ENCODE measurements around the gene AQR.

Gene AQR

DNA sequence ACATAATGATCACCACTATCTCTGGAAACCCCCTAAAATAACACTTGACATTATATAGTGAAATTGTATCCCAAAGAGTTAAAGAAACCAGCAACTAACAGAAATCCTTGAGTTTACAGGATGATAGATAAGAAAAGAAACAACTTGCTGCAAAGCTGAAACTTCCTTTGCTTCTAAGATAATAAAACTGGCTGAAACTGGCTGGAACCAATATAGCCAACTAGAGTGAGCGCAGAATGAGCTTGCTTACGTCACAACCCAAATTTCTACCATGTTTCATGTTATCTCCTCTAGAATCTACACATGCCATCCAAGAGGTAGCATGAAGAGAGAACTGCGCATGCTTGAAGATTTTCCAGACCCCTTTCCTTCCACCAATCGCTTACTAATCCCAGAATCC is 90.4 kb downstream of the AQR start:
- no peak for DNase-seq (ENCODE audit: low spot score)

DNA sequence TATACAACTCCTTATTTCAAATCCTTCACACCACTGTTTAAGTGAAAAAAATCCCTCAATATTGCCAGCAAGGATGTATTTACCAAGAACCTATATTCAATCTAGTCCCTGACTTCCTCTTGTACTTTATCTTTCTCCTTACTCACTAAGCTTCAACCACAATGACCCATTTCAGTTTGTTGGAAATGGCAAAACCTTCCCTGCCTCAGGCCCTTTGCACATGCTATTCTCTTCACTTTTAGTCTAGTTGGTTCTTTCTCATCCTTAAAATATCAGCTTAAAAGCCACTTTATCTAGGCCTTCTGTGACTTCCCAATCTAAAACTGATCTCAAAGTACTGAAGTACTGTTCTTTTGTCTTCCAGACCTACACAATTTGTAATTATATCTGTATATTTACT is 92.9 kb downstream of the AQR start:
- DNase-seq (ENCODE audit: low spot score), result no peak

DNA sequence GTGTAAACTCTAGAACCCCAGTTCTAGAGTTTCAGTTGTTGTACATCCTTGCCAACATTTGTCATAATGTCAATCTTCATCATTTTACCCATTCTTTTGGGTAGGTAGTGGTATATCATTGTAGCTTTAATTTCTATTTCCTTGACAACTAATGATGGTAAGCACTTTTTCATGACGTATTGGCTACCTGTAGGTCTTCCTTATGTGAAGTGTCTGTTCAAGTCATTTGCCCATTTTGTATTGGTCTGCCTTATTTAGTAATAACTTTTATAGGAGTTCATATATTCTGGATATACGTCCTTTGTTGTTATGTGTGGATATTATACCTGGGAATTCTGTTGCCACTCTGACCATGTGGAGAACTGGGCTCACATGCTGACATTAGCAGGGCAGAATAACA is 100.4 kb downstream of the AQR start:
- no peak for DNase-seq (ENCODE audit: low spot score)

DNA sequence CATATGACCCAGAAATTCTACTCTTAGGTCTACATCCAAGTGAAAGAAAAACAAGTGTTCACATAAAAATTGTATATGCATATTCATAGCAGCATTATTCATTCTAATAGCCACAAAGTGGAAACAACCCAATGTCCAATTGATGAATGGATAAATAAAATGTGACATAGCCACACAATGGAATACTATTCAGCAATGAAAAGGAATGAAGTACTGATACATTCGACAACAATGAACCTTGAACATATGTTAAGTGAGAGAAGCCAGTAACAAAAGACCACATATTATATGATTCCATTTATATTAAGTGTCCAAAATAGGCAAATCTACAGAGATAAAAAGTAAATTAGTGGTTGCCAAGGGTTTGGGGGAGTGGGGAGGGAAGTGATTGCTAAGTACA is 104.0 kb downstream of the AQR start:
- no peak for DNase-seq (ENCODE audit: low spot score)

DNA sequence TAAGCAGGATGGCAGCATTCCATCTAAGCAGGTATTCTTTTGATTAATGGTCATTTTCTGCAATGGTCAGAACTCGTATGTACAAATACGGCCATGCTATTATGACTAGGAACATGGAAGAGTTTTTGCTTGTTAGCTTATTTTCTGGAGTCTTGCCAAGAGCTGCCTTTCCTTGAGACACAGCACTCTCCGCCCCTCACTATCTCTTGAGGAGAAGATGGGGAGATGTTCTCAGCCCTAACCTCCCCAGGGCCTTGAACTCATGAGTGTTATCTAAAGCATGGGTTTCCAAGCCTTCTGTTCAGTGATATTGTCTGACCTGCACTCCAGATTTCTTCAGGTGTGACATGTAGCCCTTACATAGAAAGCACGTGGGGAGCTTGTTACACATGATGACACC is 108.3 kb downstream of the AQR start:
- DNase-seq (ENCODE audit: low spot score), result no peak

DNA sequence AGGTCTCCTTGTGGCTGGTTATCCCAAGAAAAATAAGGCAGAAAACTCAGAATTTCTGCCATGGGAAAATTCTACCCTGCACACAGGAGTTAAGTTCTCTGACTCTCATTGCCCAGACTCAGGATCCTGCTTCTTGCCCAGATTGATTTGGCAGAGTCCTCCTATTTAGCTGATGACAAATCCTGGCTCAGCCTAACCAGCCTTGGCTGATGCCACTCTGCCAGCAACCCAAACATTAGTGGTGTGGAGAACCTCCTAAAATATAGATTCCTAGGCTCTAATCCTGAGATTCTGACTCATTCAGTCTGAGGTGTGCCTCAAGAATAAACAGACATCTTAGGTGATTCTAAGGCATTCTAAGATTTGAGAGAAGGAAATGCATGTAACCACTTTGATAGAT is 113.6 kb downstream of the AQR start:
- peak; percentile 36 for DNase-seq (ENCODE audit: low spot score)

DNA sequence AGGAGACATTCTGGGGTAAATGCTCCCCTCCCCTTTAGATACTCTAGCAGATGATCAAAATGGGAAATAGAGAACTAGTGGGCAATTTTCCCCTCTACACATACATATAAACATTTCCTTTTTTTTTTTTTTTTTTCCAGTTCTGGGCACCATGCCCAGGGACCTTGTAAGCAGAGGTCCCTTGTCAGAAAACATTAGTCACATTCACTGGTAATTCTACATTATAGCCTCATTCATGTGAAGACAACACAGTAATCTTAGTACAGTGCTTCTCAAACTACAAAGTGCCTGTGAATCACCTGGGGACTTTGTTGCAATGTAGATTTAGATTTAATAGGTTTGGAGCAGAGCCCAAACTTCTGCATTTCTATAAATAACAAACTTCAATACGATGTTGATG is 114.1 kb downstream of the AQR start:
- DNase-seq (ENCODE audit: low spot score), result peak; percentile 22

DNA sequence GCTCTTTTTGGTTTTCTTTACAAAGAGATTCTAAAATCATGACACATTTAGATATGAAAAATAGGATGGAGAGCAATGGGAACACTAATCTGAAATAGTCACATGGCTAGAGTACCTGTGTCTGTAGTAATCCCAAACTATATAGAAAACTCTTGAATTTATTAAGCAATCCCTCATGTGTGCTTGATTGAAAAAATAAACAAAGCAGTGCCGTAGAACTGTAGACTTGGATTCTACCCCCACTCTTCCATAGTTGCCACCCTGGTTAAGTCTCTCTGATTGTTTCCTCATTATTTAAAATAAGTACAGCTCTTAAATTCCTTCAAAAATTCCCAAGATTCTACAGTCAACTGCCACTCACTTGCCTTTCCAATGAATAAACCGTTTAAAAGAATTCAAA is 115.3 kb downstream of the AQR start:
- DNase-seq (ENCODE audit: low spot score), result no peak

DNA sequence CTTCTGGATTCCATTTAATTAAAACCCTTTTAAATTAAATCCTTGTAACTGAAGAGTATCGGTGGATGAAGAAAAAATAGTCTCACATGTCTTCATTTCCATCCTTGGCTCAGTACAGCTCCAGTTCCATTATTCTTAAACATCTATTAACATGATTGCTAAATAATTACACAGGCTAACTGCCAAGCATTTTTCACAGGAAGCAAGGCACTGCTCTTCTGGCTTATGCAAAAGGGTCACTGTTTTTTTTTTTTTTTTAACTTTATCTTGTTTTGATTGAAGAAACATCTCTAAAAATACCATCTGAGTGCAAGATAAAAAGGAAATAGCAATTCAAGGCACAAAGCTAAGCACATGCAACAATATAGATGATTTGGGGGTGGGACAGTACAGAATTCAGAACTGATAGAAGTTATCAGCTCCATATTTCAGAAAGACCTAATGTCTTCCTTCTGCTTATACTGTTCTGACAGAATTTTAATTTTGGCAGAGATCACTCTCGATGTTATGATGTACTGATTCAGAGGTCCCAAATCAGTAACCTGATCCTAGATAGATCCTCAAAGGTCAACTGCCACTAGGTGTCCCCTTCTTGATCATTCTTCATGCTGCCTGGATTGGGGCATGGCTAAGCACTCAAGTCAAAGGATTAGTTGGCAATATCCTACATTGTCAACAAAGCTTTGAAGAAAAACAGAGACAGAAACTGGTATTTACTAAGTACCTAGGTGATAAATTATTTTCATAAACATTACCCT is 116.4 kb downstream of the AQR start:
- DNase-seq (ENCODE audit: low spot score), result no peak

DNA sequence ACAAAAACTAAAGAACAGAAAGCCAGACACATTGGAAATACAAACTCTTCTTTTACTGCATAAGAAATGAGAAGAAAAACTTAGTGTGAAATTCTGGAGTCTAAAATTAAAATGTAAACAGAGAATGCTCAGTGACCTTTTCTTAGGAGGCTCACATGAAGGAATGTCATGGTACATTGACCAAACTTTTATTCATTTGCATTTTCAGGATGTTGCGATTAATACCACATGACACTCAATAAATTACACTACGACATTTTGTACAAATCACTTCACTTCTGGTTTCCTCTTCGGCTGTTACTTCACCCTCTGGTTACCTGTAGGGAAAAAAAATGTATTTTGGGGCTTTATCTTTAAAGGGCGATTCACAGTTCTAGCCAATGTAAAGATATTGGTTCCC is 117.8 kb downstream of the AQR start:
- no peak for DNase-seq (ENCODE audit: low spot score)

DNA sequence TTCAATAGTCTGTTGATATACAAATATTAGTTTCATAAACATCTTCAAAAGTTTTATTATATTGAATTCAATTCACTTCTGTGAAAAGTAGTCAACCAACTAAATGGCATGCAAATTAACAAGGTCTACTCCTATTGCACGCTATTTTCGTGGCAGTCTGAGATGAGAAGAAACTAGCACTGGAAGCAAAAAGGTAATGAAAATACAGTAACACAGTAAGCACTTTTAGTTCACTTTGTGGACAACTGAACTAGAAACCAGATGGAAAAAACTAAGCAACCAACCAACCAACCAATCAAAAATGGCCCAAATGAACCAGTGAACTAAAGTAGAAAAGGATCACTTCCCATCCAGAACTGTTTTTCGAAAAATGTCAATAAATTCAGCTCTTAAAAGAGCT is 118.5 kb downstream of the AQR start:
- DNase-seq (ENCODE audit: low spot score), result no peak

DNA sequence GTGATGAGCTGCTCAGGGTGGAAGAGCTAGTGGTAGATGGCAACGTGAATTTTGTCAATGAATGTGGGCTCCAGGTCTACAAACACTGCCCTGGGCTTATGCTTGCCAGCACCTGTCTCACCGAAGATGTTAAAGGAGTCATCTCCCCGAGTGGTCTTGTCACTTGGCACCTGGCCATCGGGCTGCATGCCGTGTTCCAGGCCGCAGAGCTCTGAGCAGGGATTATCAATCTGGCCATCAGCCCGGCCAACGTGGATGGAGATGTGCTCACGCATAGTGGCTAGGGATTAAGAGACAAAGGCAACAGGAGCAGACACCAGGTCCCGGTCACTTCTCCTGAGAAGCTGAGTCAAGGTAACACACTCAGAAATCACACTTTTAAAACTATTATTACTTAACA is 119.4 kb downstream of the AQR start:
- DNase-seq (ENCODE audit: low spot score), result no peak

DNA sequence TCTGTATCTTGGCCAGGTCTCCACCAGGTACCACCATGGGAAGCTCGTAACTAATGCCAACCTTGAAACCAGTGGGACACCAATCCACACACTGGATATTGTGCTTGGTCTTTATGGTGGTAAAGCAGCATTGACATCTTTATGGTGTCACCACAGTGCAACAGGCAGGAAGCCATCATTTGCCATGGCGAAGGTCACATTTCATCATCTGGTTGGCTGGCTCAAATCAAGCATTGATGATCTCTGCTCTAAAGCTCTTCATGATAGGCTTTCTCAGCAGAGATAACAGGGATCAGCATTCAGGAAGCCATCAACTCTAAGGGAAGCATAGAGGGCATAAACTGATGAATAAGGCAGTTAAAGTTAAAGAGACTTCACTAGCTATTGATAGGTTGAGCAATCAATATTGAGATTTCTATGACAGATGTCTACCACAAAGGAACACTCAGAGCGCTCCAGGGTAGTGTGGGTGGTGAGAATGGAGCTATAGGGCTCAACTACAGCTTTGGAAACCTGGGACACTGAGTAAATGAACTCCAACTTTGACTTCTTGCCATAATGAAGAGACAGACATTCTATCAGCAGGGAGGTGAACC is 120.1 kb downstream of the AQR start:
- no peak for DNase-seq (ENCODE audit: low spot score)

DNA sequence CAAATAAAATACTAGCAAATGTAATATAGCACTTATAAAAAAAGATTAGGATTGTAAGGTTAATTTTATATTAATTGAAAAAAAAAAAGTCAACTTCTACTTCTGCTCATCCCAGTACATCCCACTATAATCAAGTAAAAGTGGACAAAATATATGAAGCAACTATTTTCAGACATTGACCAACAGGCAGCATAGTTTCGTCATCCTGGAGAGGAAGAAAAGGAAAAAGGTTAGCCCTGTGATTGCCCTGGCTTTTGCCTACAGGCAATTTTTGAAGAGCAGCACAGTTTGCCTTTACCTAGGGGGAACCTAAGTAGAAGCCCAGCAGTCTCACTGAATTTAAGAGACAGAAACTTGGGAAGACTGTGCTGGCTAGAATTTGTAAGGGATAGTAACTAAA is 121.9 kb downstream of the AQR start:
- no peak for DNase-seq (ENCODE audit: low spot score)

DNA sequence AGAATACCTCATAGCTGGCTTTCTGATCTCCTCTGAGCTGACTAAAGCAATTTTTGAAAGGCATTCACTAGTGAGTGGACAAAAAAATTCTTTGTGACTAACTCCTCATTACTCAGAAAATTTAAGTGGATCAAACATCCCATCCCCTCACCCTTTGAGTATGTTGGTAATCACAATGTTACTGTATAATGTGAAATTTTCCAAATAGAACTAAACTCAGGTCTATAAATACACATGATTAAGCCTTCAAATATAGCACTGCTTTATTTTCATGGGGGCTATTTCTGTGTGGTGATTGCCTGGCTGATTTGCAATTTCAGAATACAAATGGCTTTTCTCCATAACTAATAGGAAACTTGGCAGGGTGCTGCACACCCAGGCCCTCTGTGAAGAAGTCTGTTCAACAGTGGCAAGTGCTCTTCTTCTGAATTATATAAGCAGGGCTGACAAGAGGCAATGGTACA is 128.2 kb downstream of the AQR start:
- peak; percentile 45 for DNase-seq (ENCODE audit: low spot score)

DNA sequence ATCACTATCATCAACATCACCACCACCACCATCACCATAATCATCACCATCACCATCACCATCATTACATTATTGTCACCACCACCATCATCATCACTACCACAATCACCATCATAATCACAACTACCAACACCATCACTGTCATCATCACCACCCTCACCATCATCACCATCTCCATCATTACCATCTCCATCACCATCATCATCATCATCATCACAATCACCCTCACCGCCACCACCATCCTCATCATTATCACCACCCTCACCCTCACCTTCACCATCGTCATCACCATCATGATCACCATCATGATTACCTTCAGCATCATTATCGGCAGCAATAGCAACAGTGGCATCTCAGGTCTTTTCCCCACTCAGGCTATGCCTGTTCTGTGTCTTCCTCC is 131.3 kb downstream of the AQR start:
- DNase-seq (ENCODE audit: low spot score), result no peak

DNA sequence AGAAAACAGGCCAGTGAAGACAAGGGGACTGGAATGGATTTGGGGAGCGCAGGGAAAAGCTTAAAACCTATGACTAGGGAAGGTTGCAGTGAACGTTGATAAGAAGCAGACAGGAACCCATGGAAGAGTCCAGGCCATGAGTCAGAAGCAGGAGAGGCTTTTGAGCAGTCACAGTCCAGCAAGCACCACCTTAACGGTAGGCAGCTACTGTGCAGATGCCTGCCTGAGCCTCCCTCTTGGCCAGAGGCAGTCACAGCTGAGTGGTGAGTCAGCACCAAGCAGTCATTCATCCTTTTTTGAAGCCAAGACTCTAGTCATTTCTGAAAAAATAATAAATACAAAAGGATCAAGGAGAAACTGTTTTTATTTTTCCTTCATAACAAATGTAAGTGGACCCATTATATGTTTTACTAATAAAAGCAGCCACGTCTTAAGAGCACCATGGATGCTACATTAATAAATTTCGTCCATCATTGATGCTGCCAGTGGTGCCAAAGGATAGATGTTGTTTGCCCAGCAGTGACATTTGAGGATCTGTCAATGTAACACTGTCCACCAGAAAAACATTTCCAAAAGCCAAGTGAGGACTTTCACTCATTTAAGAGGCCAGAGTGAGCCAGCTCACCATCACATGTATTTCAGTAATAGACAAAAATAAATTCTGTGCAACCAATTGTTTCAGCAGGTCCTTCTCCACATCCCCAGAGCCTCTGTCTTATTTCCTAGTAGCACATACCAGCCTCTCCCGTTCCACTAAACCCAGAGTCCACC is 132.1 kb downstream of the AQR start:
- DNase-seq (ENCODE audit: low spot score), result peak; percentile 78

DNA sequence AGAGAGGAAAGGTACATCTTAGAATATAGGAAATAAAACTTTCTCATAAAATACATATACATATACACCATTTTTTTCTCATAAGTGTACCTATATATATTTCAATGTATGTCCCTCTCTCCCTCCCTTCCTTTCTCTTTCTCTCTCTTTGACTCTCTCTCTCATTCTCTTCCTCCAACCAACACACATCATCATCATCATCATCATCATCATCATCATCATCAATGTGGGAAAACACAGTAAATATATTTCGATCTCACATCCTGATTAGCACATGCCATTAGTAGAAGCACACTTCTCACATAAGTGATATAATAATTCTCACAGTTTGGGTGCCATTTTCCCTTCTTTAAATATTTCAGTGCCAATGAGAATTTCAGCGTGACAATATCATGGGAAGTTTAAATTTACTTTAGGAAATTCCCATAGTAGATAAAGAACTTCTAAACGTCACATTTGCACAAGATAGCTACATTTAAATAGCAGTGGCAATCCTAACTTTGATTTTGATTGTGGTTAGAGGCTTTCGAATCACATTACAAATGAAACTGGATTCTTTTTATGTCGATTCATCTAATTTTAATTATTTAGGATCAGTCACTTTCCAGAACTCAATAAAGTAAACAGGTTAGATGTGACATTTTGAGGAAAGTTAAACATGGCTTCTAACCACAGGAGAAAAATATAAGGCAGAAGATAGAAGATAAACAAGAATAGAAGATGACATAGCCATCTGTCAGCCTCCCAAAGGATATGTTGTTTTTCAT is 141.2 kb downstream of the AQR start:
- no peak for DNase-seq (ENCODE audit: low spot score)

DNA sequence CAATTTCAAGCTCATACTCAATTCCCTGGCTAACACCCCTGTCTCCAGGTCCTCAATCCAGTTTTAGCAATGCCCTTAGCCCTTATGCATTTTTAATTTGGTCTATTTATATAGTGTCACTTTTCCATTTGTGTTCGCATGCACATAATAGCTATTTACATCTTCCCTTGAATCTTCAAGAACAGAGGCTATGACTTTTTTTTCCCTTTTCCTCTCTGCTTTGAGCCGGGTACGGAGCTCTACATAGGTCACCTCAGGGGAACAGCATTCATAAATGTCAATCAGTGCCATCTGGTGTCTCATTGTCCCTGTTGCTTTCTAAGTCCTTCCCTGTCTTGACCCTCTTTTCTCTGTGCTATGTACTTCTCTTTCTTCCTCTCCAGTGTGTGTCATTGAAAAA is 147.7 kb downstream of the AQR start:
- DNase-seq (ENCODE audit: low spot score), result no peak

DNA sequence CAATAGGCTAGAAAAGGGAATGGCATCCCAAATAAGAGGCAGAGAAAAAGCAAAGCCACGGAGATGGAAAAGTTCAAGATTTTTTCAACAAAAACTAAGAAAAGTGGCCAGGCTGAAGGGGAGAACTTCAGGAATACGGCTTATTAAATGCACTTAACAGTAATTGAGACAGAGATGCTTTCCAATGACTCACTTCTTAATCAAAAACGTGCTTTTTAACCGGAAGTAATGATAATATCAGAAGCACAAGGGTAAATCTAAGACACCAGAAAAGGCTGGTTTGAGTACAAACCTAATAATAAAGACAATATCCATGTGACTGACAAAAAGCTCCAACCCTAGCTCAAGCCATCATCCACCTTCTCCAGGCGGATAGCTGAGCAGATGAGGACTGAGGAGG is 149.4 kb downstream of the AQR start:
- DNase-seq (ENCODE audit: low spot score), result no peak

DNA sequence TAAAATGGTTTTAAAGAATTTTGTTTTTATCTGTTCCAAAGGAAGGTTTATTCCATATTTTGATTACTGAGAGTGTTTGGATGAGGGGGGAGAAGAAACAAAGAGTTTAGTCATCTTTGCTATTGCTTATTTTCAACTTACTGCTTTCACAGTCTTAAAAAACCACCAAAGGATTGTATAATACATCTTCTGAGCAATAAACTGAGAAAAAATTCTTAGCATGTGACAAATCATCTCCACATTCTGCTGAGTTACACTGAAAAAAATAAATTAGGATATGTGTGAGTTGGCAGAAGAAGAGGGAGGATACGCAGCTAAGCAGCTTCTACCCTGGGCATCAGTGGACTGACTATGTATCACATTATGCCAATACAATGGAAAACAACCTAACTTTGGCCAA is 151.0 kb downstream of the AQR start:
- DNase-seq (ENCODE audit: low spot score), result peak; percentile 67

DNA sequence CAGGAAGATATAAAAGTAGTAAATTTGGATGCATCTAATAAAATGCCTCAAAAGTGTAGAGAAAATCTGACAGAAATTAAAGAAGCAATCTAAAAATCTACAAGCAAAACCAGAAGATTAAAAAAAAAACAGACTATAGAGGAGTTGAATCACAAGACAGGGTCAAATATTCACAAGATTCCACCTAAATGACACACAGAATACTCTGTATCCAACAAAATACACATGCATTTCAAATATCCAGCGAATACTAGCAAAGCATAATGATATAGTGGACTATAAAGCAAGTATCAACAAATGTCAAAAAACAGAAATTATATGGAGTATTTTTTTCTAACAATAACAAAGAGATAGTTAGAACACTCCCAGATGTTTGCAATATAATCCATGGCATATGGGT is 153.7 kb downstream of the AQR start:
- no peak for DNase-seq (ENCODE audit: low spot score)

Data from AG20443 (cell line).